Fibroblast of skin of left biceps (primary cell): ENCODE data around the gene CDC42BPA.

Experiments used
- DNase-seq, 2 experiments: peaks; one replicate each; pipeline ENCODE4 v3.0.0-alpha.2; 2013; ENCODE audit warnings: low read depth in 2 of 2

The CDC42BPA gene

GRCh38 chr1:226995365-226996332, 322.6 kb downstream of the CDC42BPA start:
- DNase-seq, result no peak

GRCh38 chr1:226994586-226995364, 323.5 kb downstream of the CDC42BPA start:
- no peak for DNase-seq

GRCh38 chr1:226993814-226994585, 324.3 kb downstream of the CDC42BPA start:
- DNase-seq, result no peak

- no peak for DNase-seq
These were observed 326.4 kb downstream of the CDC42BPA start for GRCh38 chr1:226991920-226992319.

GRCh38 chr1:226990133-226990716, 328.1 kb downstream of the CDC42BPA start:
- DNase-seq, result no peak

- no peak for DNase-seq
These were observed 329.0 kb downstream of the CDC42BPA start for GRCh38 chr1:226989085-226989920.

- DNase-seq, result no peak
These were observed 330.0 kb downstream of the CDC42BPA start for GRCh38 chr1:226988334-226988666.

GRCh38 chr1:226987623-226988333, 330.5 kb downstream of the CDC42BPA start:
- DNase-seq, result no peak

GRCh38 chr1:226987179-226987536, 331.1 kb downstream of the CDC42BPA start:
- DNase-seq, result no peak

- no peak for DNase-seq
These were observed 331.7 kb downstream of the CDC42BPA start for GRCh38 chr1:226986496-226987178.

GRCh38 chr1:226985839-226986463, 332.3 kb downstream of the CDC42BPA start:
- DNase-seq, result no peak

GRCh38 chr1:226985239-226985838, 333.0 kb downstream of the CDC42BPA start:
- DNase-seq, result no peak

GRCh38 chr1:226984521-226985238, 333.6 kb downstream of the CDC42BPA start:
- DNase-seq, result no peak

- DNase-seq, result no peak
These were observed 334.3 kb downstream of the CDC42BPA start for GRCh38 chr1:226983992-226984364.

- no peak for DNase-seq
These were observed 334.9 kb downstream of the CDC42BPA start for GRCh38 chr1:226983247-226983991.

- DNase-seq, result no peak
These were observed 335.7 kb downstream of the CDC42BPA start for GRCh38 chr1:226982451-226983177.

- no peak for DNase-seq
These were observed 336.5 kb downstream of the CDC42BPA start for GRCh38 chr1:226981838-226982237.
